ENCODE results near the gene HPGDS.

DNA sequence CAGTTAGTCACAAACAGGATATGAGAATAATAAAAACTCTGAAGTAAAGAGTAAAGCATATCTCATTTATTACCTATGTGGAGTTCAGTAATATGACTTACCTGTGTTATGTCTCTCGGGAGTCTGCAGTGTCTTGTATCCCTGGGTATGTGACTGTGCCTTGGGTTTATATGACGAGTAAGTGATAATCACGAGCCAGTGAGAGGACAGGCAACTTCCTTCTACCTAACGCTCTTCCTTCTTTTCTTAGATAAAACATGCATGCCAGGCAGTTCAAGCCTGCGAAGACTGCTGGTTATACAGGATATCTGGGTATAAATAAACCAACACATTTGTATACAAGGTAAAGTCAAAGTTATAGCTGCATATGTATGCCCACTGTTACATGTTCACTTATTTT lies at the start of gene HPGDS:
- TF ChIP-seq, protein P1, sequence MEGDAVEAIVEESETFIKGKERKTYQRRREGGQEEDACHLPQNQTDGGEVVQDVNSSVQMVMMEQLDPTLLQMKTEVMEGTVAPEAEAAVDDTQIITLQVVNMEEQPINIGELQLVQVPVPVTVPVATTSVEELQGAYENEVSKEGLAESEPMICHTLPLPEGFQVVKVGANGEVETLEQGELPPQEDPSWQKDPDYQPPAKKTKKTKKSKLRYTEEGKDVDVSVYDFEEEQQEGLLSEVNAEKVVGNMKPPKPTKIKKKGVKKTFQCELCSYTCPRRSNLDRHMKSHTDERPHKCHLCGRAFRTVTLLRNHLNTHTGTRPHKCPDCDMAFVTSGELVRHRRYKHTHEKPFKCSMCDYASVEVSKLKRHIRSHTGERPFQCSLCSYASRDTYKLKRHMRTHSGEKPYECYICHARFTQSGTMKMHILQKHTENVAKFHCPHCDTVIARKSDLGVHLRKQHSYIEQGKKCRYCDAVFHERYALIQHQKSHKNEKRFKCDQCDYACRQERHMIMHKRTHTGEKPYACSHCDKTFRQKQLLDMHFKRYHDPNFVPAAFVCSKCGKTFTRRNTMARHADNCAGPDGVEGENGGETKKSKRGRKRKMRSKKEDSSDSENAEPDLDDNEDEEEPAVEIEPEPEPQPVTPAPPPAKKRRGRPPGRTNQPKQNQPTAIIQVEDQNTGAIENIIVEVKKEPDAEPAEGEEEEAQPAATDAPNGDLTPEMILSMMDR (IDR thresholded peaks at IDR 0.05) = no peak
- TF ChIP-seq POLR2AphosphoS5 (IDR thresholded peaks at IDR 0.05) = no peak
